ENCODE data around the gene SEC14L5. TPM values are rescaled to one million over a fixed set of nuclear protein-coding genes. Genes with fewer than 3 reads are reported as not detected.

SEC14L5 gene
- total RNA-seq, 2 experiments from 2014 or later: 0.20 TPM; not detected in 1

- H3K36me3 Mint-ChIP-seq: no peaks in the 10 kb centered on the region
- H3K4me1 Mint-ChIP-seq: peaks cover 7% of the 10 kb centered on the region
- H3K4me3 Mint-ChIP-seq: no peak overlapping the region
- no peak for DNase-seq
- H3K27ac Mint-ChIP-seq: no peak overlapping the region
- no peak for ATAC-seq (ENCODE audit: low read depth)
- H3K9me3 Mint-ChIP-seq: no peaks in the 10 kb centered on the region
- H3K27me3 Mint-ChIP-seq: peaks cover 3% of the 10 kb centered on the region
- POLR2A ChIA-PET: no interaction called here
Observed at GRCh38 chr16:5062790-5063765, 104.9 kb downstream of the SEC14L5 start.

- Mint-ChIP-seq H3K4me1 (peaks cover 6% of the 10 kb centered on the region), H3K27ac (no peak overlapping the region), H3K36me3 (no peaks in the 10 kb centered on the region), H3K4me3 (no peak overlapping the region), H3K27me3 (peaks cover 2% of the 10 kb centered on the region), H3K9me3 (no peaks in the 10 kb centered on the region)
- ATAC-seq (ENCODE audit: low read depth): no peak
- DNase-seq: no peak
- POLR2A ChIA-PET: no interaction called here
Observed at GRCh38 chr16:5064915-5065314, 106.8 kb downstream of the SEC14L5 start.

GRCh38 chr16:5065326-5065725 is 107.2 kb downstream of the SEC14L5 start:
- H3K36me3 Mint-ChIP-seq: no peaks in the 10 kb centered on the region
- POLR2A ChIA-PET: no interaction called here
- no peak overlapping the region for H3K27ac Mint-ChIP-seq
- peaks cover 6% of the 10 kb centered on the region for H3K4me1 Mint-ChIP-seq
- no peak for ATAC-seq (ENCODE audit: low read depth)
- H3K4me3 Mint-ChIP-seq: no peak overlapping the region
- H3K27me3 Mint-ChIP-seq: peaks cover 2% of the 10 kb centered on the region
- no peaks in the 10 kb centered on the region for H3K9me3 Mint-ChIP-seq
- no peak for DNase-seq

- H3K27ac Mint-ChIP-seq: no peak within 1 kb of the TSS
- POLR2A ChIA-PET: no interaction called here
- H3K9me3 Mint-ChIP-seq: no peaks in the 10 kb centered on the region
- H3K4me3 Mint-ChIP-seq: no peak within 1 kb of the TSS
- no peaks in the 10 kb centered on the region for H3K36me3 Mint-ChIP-seq
- peaks cover 2% of the 10 kb centered on the region for H3K27me3 Mint-ChIP-seq
- H3K4me1 Mint-ChIP-seq: peaks cover 6% of the 10 kb centered on the region
- ATAC-seq (ENCODE audit: low read depth) (no peak), DNase-seq (no peak)
Observed at GRCh38 chr16:5065813-5066212, 107.7 kb downstream of the SEC14L5 start, which contains the start of gene C16orf89. Gene C16orf89 (minus strand): TSS chr16:5065956. CDS start chr16:5065908, 48 bp downstream.

GRCh38 chr16:5066511-5066910 is 108.4 kb downstream of the SEC14L5 start:
- ATAC-seq (ENCODE audit: low read depth) (no peak), DNase-seq (no peak)
- Mint-ChIP-seq H3K4me3 (no peak overlapping the region), H3K4me1 (peaks cover 8% of the 10 kb centered on the region), H3K27ac (no peak overlapping the region), H3K36me3 (no peaks in the 10 kb centered on the region), H3K27me3 (peaks cover 2% of the 10 kb centered on the region), H3K9me3 (no peaks in the 10 kb centered on the region)
- POLR2A ChIA-PET: no interaction called here

Other genes with a start within 250 kb of the SEC14L5 start
- 10 to 100 TPM; 20.4 to 20.5 TPM for gene ANKS3, start 224.1 kb upstream of the SEC14L5 start, total RNA-seq
- under 1 TPM in 1 of 2 experiments, not detected in 1; 0.23 TPM for gene DNAAF8, start 223.8 kb upstream of the SEC14L5 start, total RNA-seq
- gene ZNF500, start 191.2 kb upstream of the SEC14L5 start, total RNA-seq: 10 to 100 TPM; 22.5 to 23.8 TPM
- not detected for gene SEPTIN12, start 170.0 kb upstream of the SEC14L5 start, total RNA-seq
- gene SMIM22, start 163.0 kb upstream of the SEC14L5 start, total RNA-seq: not detected
- 10 to 100 TPM in 1 of 2 experiments, 1 to 10 TPM in 1; 9.5 to 10.3 TPM for gene ROGDI, start 155.7 kb upstream of the SEC14L5 start, total RNA-seq
- 10 to 100 TPM; 91.6 to 93.1 TPM for gene GLYR1, start 111.0 kb upstream of the SEC14L5 start, total RNA-seq
- gene UBN1, start 110.8 kb upstream of the SEC14L5 start, total RNA-seq: 10 to 100 TPM; 39.6 to 43.4 TPM
- not detected for gene PPL, start 21.2 kb upstream of the SEC14L5 start, total RNA-seq
- 10 to 100 TPM; 18.2 to 19.9 TPM for gene NAGPA, start 75.6 kb downstream of the SEC14L5 start, total RNA-seq
- gene C16orf89, start 107.6 kb downstream of the SEC14L5 start, total RNA-seq: not detected
- 10 to 100 TPM; 19.6 to 22.3 TPM for gene ALG1, start 113.5 kb downstream of the SEC14L5 start, total RNA-seq
- 10 to 100 TPM; 10.4 to 11.4 TPM for gene EEF2KMT, start 139.5 kb downstream of the SEC14L5 start, total RNA-seq